ENCODE data around the gene GCC2. TPM values are rescaled to one million over a fixed set of nuclear protein-coding genes. Genes with fewer than 3 reads are reported as not detected.

The GCC2 gene
- total RNA-seq, 1 donor from 2014 or later: 53.9 TPM

GRCh38 chr2:108423067-108423466 lies 25.9 kb upstream of the GCC2 start:
- no peaks in the 10 kb centered on the region for H3K79me2 ChIP-seq (ENCODE audit: insufficient read depth, low read length)
- DNase-seq (ENCODE audit: low read depth) (no peak), FAIRE-seq (no peak)
- H3K9ac ChIP-seq (ENCODE audit: low read length): no peak overlapping the region
- H3K27ac ChIP-seq (ENCODE audit: low read depth, low read length): no peak overlapping the region
- Mint-ChIP-seq H3K4me3 (ENCODE audit: unreplicated experiment) (no peak overlapping the region), H3K4me1 (ENCODE audit: low read depth, unreplicated experiment) (peaks cover 1% of the 10 kb centered on the region), H3K36me3 (ENCODE audit: low read depth, unreplicated experiment) (no peaks in the 10 kb centered on the region), H3K27ac (ENCODE audit: unreplicated experiment) (no peak overlapping the region), H3K27me3 (ENCODE audit: low read depth, unreplicated experiment) (no peaks in the 10 kb centered on the region), H3K9me3 (ENCODE audit: unreplicated experiment) (peaks cover 5% of the 10 kb centered on the region)
- no peaks in the 10 kb centered on the region for H3K36me3 ChIP-seq (ENCODE audit: insufficient read depth, low read length)
- no peaks in the 10 kb centered on the region for H4K20me1 ChIP-seq (ENCODE audit: insufficient read depth, low read length)
- H3K9me3 ChIP-seq (ENCODE audit: insufficient read depth, low read depth, low read length): no peaks in the 10 kb centered on the region
- H3K27me3 ChIP-seq (ENCODE audit: insufficient read depth, low read length): no peaks in the 10 kb centered on the region
- H2AFZ ChIP-seq (ENCODE audit: low read depth, low read length): no peak overlapping the region
- H3K4me2 ChIP-seq (ENCODE audit: low read length): no peak overlapping the region
- TF ChIP-seq CTCF (IDR thresholded peaks at IDR 0.05; ENCODE audit: insufficient read depth, low read depth, low read length) (no peak), EZH2 (IDR thresholded peaks at IDR 0.05; ENCODE audit: insufficient read depth, low read length) (no peak)
- no peak overlapping the region for H3K4me3 ChIP-seq (ENCODE audit: insufficient read depth, low read depth, low read length)
- no peaks in the 10 kb centered on the region for H3K4me1 ChIP-seq (ENCODE audit: insufficient read depth, low read length)

GRCh38 chr2:108423502-108424251 lies 25.3 kb upstream of the GCC2 start:
- FAIRE-seq (no peak), DNase-seq (ENCODE audit: low read depth) (no peak)
- peaks cover 5% of the 10 kb centered on the region for H3K9me3 Mint-ChIP-seq (ENCODE audit: unreplicated experiment)
- H3K4me1 Mint-ChIP-seq (ENCODE audit: low read depth, unreplicated experiment): no peaks in the 10 kb centered on the region
- no peaks in the 10 kb centered on the region for H3K4me1 ChIP-seq (ENCODE audit: insufficient read depth, low read length)
- H3K4me3 Mint-ChIP-seq (ENCODE audit: unreplicated experiment): no peak overlapping the region
- H3K4me3 ChIP-seq (ENCODE audit: insufficient read depth, low read depth, low read length): no peak overlapping the region
- H4K20me1 ChIP-seq (ENCODE audit: insufficient read depth, low read length): no peaks in the 10 kb centered on the region
- no peaks in the 10 kb centered on the region for H3K36me3 ChIP-seq (ENCODE audit: insufficient read depth, low read length)
- no peak overlapping the region for H3K4me2 ChIP-seq (ENCODE audit: low read length)
- no peak for TF ChIP-seq EZH2 (IDR thresholded peaks at IDR 0.05; ENCODE audit: insufficient read depth, low read length)
- TF ChIP-seq CTCF (IDR thresholded peaks at IDR 0.05; ENCODE audit: insufficient read depth, low read depth, low read length): no peak
- H2AFZ ChIP-seq (ENCODE audit: low read depth, low read length): no peak overlapping the region
- H3K9me3 ChIP-seq (ENCODE audit: insufficient read depth, low read depth, low read length): no peaks in the 10 kb centered on the region
- H3K27ac Mint-ChIP-seq (ENCODE audit: unreplicated experiment): no peak overlapping the region
- H3K27me3 Mint-ChIP-seq (ENCODE audit: low read depth, unreplicated experiment): no peaks in the 10 kb centered on the region
- H3K36me3 Mint-ChIP-seq (ENCODE audit: low read depth, unreplicated experiment): no peaks in the 10 kb centered on the region
- no peaks in the 10 kb centered on the region for H3K27me3 ChIP-seq (ENCODE audit: insufficient read depth, low read length)
- no peak overlapping the region for H3K9ac ChIP-seq (ENCODE audit: low read length)
- no peak overlapping the region for H3K27ac ChIP-seq (ENCODE audit: low read depth, low read length)
- H3K79me2 ChIP-seq (ENCODE audit: insufficient read depth, low read length): no peaks in the 10 kb centered on the region
